HepG2 (cell line): ENCODE results near the gene ATP4B. TPM values are rescaled to one million over a fixed set of nuclear protein-coding genes. Genes with fewer than 3 reads are reported as not detected.
A peak's percentile ranks its signal among the peaks of the same experiment; 100 is the strongest.

ENCODE experiments used
- ATAC-seq: fragments of 200-7000 bp; cut with Tn5 transposase; 3 replicates; pipeline ENCODE4 v1.9.1; 2020; ENCODE audit warnings: mild to moderate bottlenecking, moderate library complexity
- BruUV-seq: library from RNA; stranded (reverse); fragments of 400-500 nt; replicated peaks from 2 replicates; lab custom pipeline; 2021; lab: Mats Ljungman, UMichigan
- CTCF ChIA-PET: fragments of 300-600 bp; formaldehyde crosslinking; extraction: SDS; loops from one replicate; lab custom pipeline; 2021; ENCODE audit warnings: low total read pairs, inconsistent platforms, low intra/inter-chr PET ratio; lab: Yijun Ruan, JAX
- POLR2A ChIA-PET: fragments of 350-600 bp; sonication (Branson Sonifier 250); formaldehyde crosslinking; loops from one replicate; lab custom pipeline; 2020; ENCODE audit warnings: antibody characterized with exemption, inconsistent platforms; lab: Yijun Ruan, JAX
- DNase-seq: peaks from one replicate; pipeline ENCODE4 v3.0.0-alpha.2; 2015; ENCODE audit warnings: low spot score
- FAIRE-seq: peaks from 3 replicates; lab custom pipeline; 2011; peaks lifted over from hg19 to GRCh38; lab: Jason Lieb, UNC
- H2AFZ ChIP-seq: one replicate; pipeline ENCODE4 v1.6.1; 2011; ENCODE audit warnings: low read length, inconsistent platforms
- H3K27ac ChIP-seq: fragments of 300-600 bp; 3 replicates; pipeline ENCODE4 v1.8.0; 2011; ENCODE audit warnings: mixed run types, mild to moderate bottlenecking, mixed read lengths, low read length, inconsistent platforms; ENCODE audit not compliant: insufficient read depth; ENCODE audit errors: extremely low read length
- H3K27me3 ChIP-seq, 2 experiments: fragments of 200-600 bp in 1 of 2; 2 replicates in 1 of 2; 3 replicates in 1 of 2; pipeline versions ENCODE4 v1.6.0 to v1.8.0; 2011; ENCODE audit warnings: low read length in 2 of 2, mild to moderate bottlenecking in 2 of 2, moderate library complexity in 2 of 2, inconsistent platforms in 1 of 2; ENCODE audit not compliant: insufficient read depth in 2 of 2, control insufficient read depth in 1 of 2
- H3K36me3 ChIP-seq, 2 experiments: fragments of 200-600 bp in 1 of 2; replicated peaks in 1 of 2; 2 replicates in 1 of 2; 3 replicates in 1 of 2; pipeline versions ENCODE4 v1.5.1 to v1.8.0; 2011; ENCODE audit warnings: low read length in 2 of 2, inconsistent platforms in 1 of 2; ENCODE audit not compliant: insufficient read depth in 2 of 2, control insufficient read depth in 1 of 2
- H3K4me1 ChIP-seq: 2 replicates; pipeline ENCODE4 v1.5.1; 2012; ENCODE audit warnings: low read length, inconsistent platforms; ENCODE audit not compliant: insufficient read depth
- H3K4me2 ChIP-seq: 2 replicates; pipeline ENCODE4 v1.6.0; 2011; ENCODE audit warnings: low read depth, low read length, inconsistent platforms
- H3K4me3 ChIP-seq, 3 experiments: fragments of 200-600 bp in 1 of 3; sonication (generic), shearing (Covaris generic) in 1 of 3; replicated peaks in 1 of 3; 2 replicates each; pipeline ENCODE4 v1.5.1; 2011 to 2016; ENCODE audit warnings: low read length in 3 of 3, inconsistent platforms in 2 of 3, low read depth in 2 of 3, mild to moderate bottlenecking in 2 of 3, control low read depth in 1 of 3, mixed read lengths in 1 of 3; ENCODE audit not compliant: insufficient read depth in 1 of 3
- H3K79me2 ChIP-seq: one replicate; pipeline ENCODE4 v1.6.1; 2011; ENCODE audit warnings: low read length, inconsistent platforms; ENCODE audit not compliant: insufficient read depth
- H3K9ac ChIP-seq: 2 replicates; pipeline ENCODE4 v1.6.0; 2011; ENCODE audit warnings: mild to moderate bottlenecking, low read depth, low read length, inconsistent platforms; ENCODE audit not compliant: insufficient read depth
- H3K9me3 ChIP-seq: 2 replicates; pipeline ENCODE4 v1.5.1; 2012; ENCODE audit warnings: mild to moderate bottlenecking, low read length
- H4K20me1 ChIP-seq: 2 replicates; pipeline ENCODE4 v1.6.0; 2011; ENCODE audit warnings: inconsistent platforms, mild to moderate bottlenecking, low read length, moderate library complexity; ENCODE audit not compliant: insufficient read depth
- FOXJ3 ChIP-seq: sonication (generic); formaldehyde crosslinking; IDR thresholded peaks from 2 replicates; pipeline ENCODE4 v1.4.0; 2020; ENCODE audit warnings: missing genetic modification reagents, mild to moderate bottlenecking, borderline replicate concordance
- GLMP ChIP-seq: sonication (generic); formaldehyde crosslinking; IDR thresholded peaks from 2 replicates; pipeline ENCODE4 v1.9.0; 2021; ENCODE audit warnings: missing genetic modification reagents, mild to moderate bottlenecking, borderline replicate concordance
- HNRNPUL1 ChIP-seq: fragments of 200-400 bp; formaldehyde crosslinking; IDR thresholded peaks from 2 replicates; pipeline ENCODE4 v1.6.1; 2017; ENCODE audit warnings: low read depth, mild to moderate bottlenecking, low read length, moderate library complexity
- HOXA9 ChIP-seq: sonication (generic); formaldehyde crosslinking; IDR thresholded peaks from 2 replicates; pipeline ENCODE4 v1.8.1; 2022; ENCODE audit warnings: missing genetic modification reagents, mild to moderate bottlenecking, moderate library complexity, borderline replicate concordance
- IKZF5 ChIP-seq: IDR thresholded peaks from 2 replicates; pipeline ENCODE4 v1.6.1; 2018; ENCODE audit warnings: missing genetic modification reagents, mild to moderate bottlenecking, missing compliant biosample characterization
- MAFF ChIP-seq: IDR thresholded peaks from 2 replicates; pipeline ENCODE4 v1.6.1; 2011; ENCODE audit warnings: low read depth, low read length, improper control_type of control experiment
- MAFK ChIP-seq, 2 experiments: IDR thresholded peaks in 1 of 2; conservative IDR thresholded peaks in 1 of 2; 2 replicates each; pipeline ENCODE4 v1.6.1; 2011; ENCODE audit warnings: improper control_type of control experiment in 2 of 2, low read length in 2 of 2
- NCOA2 ChIP-seq: sonication (generic); formaldehyde crosslinking; IDR thresholded peaks from 2 replicates; pipeline ENCODE4 v1.8.0; 2022; ENCODE audit warnings: inconsistent platforms
- NCOA5 ChIP-seq: sonication (generic); formaldehyde crosslinking; IDR thresholded peaks from 2 replicates; pipeline ENCODE4 v1.4.0; 2020; ENCODE audit warnings: missing genetic modification reagents
- NR0B2 ChIP-seq: sonication (generic); formaldehyde crosslinking; IDR thresholded peaks from 2 replicates; pipeline ENCODE4 v1.4.0; 2020; ENCODE audit warnings: mild to moderate bottlenecking, missing genetic modification reagents
- PCBP1 ChIP-seq: fragments of 200-400 bp; formaldehyde crosslinking; IDR thresholded peaks from 2 replicates; pipeline ENCODE4 v1.6.1; 2017; ENCODE audit warnings: mild to moderate bottlenecking, low read depth, low read length, borderline replicate concordance
- PHF20 ChIP-seq: sonication (generic); formaldehyde crosslinking; IDR thresholded peaks from 2 replicates; pipeline ENCODE4 v1.5.0; 2020; ENCODE audit warnings: mild to moderate bottlenecking, missing genetic modification reagents
- ZNF317 ChIP-seq: sonication (generic); formaldehyde crosslinking; IDR thresholded peaks from 2 replicates; pipeline ENCODE4 v1.5.0; 2020; ENCODE audit warnings: mild to moderate bottlenecking, missing genetic modification reagents
- WGBS: methylation state at CpG from one replicate; pipeline ENCODE4 v1.1.6; 2017; ENCODE audit warnings: low lambda C conversion rate; 5-methylcytosine and 5-hydroxymethylcytosine counted together
- in situ Hi-C: cut with HindIII; loops from 2 replicates; pipeline ENCODE4 v1.10.0; 2017; ENCODE audit warnings: low pct_unique_long_range_greater_than_20kb; ENCODE audit not compliant: extremely low pct_ligation_motif_present
- intact Hi-C: fragments of 100-400 bp; cut with micrococcal nuclease; formaldehyde crosslinking; loops from one replicate; pipeline ENCODE4 v1.10.0; 2022; ENCODE audit not compliant: unreplicated experiment
- polyA plus RNA-seq, 8 experiments: library from polyadenylated mRNA; depleted of rRNA in 3 of 8; stranded (reverse) in 7 of 8; unstranded in 1 of 8; fragments of >200 nt; fragmentation: Illumina TruSeq in 4 of 8; extraction: Trizol in 4 of 8; gene quantifications; 2 replicates each; pipeline versions ENCODE4 v1.2.1 to v1.2.3, GENCODE V29; 2011 to 2016; ENCODE audit warnings: low read depth in 4 of 8, missing spikeins in 1 of 8, mixed read lengths in 1 of 8; ENCODE audit not compliant: insufficient read depth in 1 of 8
- total RNA-seq, 5 experiments: library from RNA; depleted of rRNA; stranded (reverse); fragments of >200 nt; fragmentation: Illumina TruSeq; extraction: Trizol; gene quantifications; 2 replicates each; pipeline ENCODE4 v1.2.3, GENCODE V29; 2016; ENCODE audit warnings: low read depth in 1 of 5
- TF ChIP-seq, protein P1 (sequence below), 2 experiments: IDR thresholded peaks; 2 replicates each; pipeline ENCODE4 v1.6.1; 2011 to 2012; ENCODE audit warnings: low read length in 2 of 2, borderline replicate concordance in 1 of 2, low read depth in 1 of 2, mild to moderate bottlenecking in 1 of 2, moderate library complexity in 1 of 2

ATP4B gene
- total and polyA plus RNA-seq, 2 of the 13 experiments (the other 11 are each of a cell fraction or from before 2014, with no cell fraction given): not detected

- TF ChIP-seq, protein P1, sequence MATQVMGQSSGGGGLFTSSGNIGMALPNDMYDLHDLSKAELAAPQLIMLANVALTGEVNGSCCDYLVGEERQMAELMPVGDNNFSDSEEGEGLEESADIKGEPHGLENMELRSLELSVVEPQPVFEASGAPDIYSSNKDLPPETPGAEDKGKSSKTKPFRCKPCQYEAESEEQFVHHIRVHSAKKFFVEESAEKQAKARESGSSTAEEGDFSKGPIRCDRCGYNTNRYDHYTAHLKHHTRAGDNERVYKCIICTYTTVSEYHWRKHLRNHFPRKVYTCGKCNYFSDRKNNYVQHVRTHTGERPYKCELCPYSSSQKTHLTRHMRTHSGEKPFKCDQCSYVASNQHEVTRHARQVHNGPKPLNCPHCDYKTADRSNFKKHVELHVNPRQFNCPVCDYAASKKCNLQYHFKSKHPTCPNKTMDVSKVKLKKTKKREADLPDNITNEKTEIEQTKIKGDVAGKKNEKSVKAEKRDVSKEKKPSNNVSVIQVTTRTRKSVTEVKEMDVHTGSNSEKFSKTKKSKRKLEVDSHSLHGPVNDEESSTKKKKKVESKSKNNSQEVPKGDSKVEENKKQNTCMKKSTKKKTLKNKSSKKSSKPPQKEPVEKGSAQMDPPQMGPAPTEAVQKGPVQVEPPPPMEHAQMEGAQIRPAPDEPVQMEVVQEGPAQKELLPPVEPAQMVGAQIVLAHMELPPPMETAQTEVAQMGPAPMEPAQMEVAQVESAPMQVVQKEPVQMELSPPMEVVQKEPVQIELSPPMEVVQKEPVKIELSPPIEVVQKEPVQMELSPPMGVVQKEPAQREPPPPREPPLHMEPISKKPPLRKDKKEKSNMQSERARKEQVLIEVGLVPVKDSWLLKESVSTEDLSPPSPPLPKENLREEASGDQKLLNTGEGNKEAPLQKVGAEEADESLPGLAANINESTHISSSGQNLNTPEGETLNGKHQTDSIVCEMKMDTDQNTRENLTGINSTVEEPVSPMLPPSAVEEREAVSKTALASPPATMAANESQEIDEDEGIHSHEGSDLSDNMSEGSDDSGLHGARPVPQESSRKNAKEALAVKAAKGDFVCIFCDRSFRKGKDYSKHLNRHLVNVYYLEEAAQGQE (IDR thresholded peaks at IDR 0.05; ENCODE audit: borderline replicate concordance in 1 of 2, low read depth in 1 of 2, low read length in 2 of 2): no peak
- TF ChIP-seq HOXA9 (no peak), NCOA5 (CRISPR knock-in tag) (no peak)
These were observed 7.3 kb downstream of the ATP4B start (continued) for GRCh38 chr13:113650731-113651148.

DNA sequence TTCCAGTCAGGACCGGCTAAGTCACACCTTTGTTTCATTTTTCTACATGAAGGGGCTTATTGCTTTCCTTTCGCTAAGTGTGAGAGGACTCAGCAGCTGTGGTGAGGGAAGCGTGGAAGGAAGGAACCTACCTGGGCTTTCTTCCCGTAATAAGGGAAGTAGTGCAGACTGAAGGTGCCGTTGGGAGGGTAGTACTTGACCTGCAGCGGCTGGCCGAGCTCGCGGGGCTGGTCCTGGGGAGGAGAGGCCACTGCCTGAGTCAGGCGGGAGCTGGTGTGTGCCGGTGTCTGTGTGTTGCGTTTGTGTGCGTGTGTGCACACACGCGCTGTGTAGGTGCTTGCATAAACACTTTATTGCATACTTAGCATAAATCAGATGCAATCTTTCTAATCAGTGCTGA is 7.7 kb downstream of the ATP4B start:
- POLR2A ChIA-PET: no interaction called here
- no peaks in the 10 kb centered on the region for H3K9me3 ChIP-seq
- BruUV-seq: no TSS peak
- no peak overlapping the region for H3K27ac ChIP-seq
- no peaks in the 10 kb centered on the region for H3K79me2 ChIP-seq
- TF ChIP-seq PHF20 (CRISPR knock-in tag) (no peak), GLMP (CRISPR knock-in tag) (no peak), IKZF5 (CRISPR knock-in tag) (no peak), HNRNPUL1 (no peak), NR0B2 (no peak), NCOA2 (CRISPR knock-in tag) (no peak), MAFF (peak; percentile 50), FOXJ3 (CRISPR knock-in tag) (no peak), MAFK (conservative IDR thresholded peaks at IDR 0.05 in 1 of 2, IDR thresholded peaks at IDR 0.05 in 1 of 2; ENCODE audit: low read length in 2 of 2) (peak; percentile 36 to 63; a peak in 3 of 4 replicates), PCBP1 (no peak), ZNF317 (no peak)
- CTCF ChIA-PET: no interaction called here
- H2AFZ ChIP-seq: no peak overlapping the region
- H3K27me3 ChIP-seq: no peaks in the 10 kb centered on the region
- DNase-seq (no peak), FAIRE-seq (no peak), ATAC-seq (no peak)
- in situ Hi-C loops (no loop called here), intact Hi-C loops (no loop called here)
- H4K20me1 ChIP-seq: no peaks in the 10 kb centered on the region
- H3K4me1 ChIP-seq: no peaks in the 10 kb centered on the region
- 92% methylated on average over 15 of the region's 15 CpGs for WGBS
- H3K36me3 ChIP-seq: no peaks in the 10 kb centered on the region
- H3K9ac ChIP-seq: no peak overlapping the region
- no peak overlapping the region for H3K4me2 ChIP-seq
- no peak overlapping the region for H3K4me3 ChIP-seq
